ENCODE data around the gene STAG3.
"Not testable (repeated sequence)": the region's sequence is repeated elsewhere in the genome, so short reads cannot be mapped to it uniquely, and the experiment has no call there.

Gene STAG3

DNA sequence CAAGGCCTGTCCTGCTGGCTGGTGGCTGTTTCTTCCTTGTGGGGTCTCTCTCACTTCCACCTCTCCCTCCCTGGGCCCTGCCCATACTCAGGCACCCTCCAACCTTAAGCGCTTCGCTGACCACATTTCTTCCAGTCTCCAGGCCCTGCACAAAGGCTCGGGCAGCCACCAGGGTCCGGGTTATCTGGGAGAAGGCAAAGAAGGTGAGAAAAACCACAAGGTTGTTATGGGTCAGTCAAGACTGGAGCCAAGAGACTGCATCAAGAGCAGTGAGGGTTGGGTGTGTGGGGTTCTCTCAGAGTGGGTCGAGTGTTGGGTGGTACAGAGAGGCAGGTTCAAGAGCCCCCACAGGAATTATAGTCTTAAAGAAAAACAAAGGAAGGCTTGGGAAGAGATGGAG, 3.1 kb upstream of the STAG3 start:
- peaks cover 28% of the 10 kb centered on the region for H3K4me1 Mint-ChIP-seq (ENCODE audit: low read depth)
- no peak overlapping the region for H3K27ac Mint-ChIP-seq
- peaks cover 73% of the 10 kb centered on the region for H3K27me3 Mint-ChIP-seq
- H3K9me3 Mint-ChIP-seq: no peaks in the 10 kb centered on the region
- H3K4me3 Mint-ChIP-seq: no peak overlapping the region
- intact Hi-C loops (cut with micrococcal nuclease): no loop called here
- H3K36me3 Mint-ChIP-seq (ENCODE audit: low read depth): no peaks in the 10 kb centered on the region

DNA sequence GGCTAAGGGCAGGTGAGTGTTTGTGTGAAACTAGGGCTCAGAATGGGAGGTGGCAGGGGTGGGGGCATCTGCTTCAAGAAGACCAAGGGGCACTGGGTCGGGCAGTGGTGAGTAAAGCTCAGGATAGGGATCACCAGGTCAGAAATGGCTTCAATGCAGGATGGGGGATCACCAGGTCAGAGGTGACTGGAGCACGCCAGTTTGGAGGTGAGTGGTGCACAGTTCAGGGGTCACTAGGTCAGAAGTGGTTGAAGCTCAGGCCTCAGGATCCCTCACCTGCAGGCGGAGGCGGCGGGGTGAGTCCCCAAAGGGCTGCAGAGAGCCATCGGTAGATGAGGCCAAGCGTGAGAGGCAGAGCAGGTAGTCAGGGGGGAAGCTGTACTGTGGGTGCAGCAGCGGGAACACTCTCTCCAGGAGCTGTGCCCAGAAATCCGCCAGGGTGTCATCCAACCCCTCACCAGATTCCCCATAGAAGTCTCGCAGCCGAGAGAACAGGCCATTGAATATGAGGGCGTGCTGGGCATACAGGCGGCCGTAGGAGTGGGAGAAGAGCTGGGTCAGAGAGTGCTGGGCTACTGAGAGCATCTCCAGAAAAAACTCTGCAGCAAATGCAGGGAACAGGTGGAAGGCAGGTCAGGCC, 2.3 kb upstream of the STAG3 start:
- Mint-ChIP-seq H3K27me3 (peaks cover 72% of the 10 kb centered on the region), H3K4me3 (no peak overlapping the region)

DNA sequence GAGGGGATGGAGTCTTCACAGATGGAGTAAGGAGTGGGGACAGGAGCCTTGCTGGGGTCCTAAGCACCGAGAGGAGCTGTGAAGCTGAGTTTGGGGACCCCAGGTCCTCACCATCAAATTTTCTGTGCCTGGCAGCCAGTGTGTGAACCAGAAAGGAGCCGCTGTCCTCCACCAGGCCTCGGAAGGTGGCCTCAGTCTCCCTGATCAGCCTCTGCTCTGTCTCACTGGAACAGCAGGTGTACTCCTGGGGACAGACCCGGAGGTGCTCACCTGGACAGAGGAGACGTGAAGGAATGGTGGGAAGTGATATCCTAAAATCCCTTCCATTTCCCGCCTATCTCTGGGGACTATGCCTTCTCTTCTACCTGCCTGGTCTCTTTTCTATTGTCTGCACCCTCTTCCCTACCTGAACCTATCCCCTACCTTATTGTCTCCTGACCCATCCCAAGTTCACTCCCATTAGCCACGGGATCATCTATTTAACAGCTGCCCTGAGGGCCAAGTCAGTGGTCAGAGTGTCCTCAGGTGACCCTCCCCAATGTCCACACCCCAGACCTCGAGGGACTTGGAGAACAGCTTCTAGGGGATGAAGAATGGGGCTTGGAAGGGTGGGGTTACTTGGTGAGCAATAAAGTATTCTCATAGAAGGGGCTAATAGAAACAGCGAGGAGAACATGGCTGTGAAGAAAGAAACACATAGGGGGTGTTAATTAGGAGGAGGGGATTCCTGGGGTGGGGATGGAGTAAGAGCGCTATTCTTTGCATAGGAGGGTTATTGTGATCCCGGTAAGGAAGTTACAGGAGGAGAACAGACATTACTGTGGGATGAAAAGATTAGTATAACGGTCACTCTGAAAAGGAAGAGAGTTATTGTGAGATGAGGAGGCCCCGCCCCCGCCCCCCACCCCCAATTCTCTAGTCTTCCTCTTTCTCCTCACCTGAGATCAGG, 1.3 kb upstream of the STAG3 start:
- Mint-ChIP-seq H3K36me3 (ENCODE audit: low read depth) (no peaks in the 10 kb centered on the region), H3K27me3 (peaks cover 72% of the 10 kb centered on the region), H3K9me3 (no peaks in the 10 kb centered on the region), H3K4me3 (peak overlapping the region; percentile 68), H3K4me1 (ENCODE audit: low read depth) (peaks cover 31% of the 10 kb centered on the region), H3K27ac (no peak overlapping the region)
- intact Hi-C loops (cut with micrococcal nuclease): loop anchor here (1.0 kb wide), 1 partner anchor 28 kb away; the partner anchor contains the start of gene LAMTOR4

More for the DNA sequence above, 2.3 kb upstream of the STAG3 start:
- H3K27ac Mint-ChIP-seq: no peak overlapping the region
- no peaks in the 10 kb centered on the region for H3K9me3 Mint-ChIP-seq
- peaks cover 29% of the 10 kb centered on the region for H3K4me1 Mint-ChIP-seq (ENCODE audit: low read depth)
- intact Hi-C loops (cut with micrococcal nuclease): no loop called here
- no peaks in the 10 kb centered on the region for H3K36me3 Mint-ChIP-seq (ENCODE audit: low read depth)

DNA sequence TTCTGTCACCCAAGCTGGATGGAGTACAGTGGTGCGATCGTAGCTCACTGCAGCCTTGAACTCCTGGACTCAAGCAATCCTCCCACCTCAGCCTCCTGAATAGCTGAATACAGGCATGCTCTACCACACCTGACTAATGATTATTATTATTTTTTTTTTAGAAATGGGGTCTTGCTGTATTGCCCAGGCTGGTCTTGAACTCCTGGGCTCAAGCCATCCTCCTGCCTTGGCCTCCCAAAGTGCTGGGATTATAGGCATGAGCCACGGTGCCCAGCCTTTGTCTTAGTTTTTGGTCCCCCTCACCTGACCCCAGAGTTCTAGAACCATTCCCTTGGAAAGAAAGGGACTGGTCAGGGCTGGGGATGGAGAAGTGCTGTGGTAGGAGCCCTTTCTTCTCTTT, 2.4 kb downstream of the STAG3 start:
- H3K9me3 Mint-ChIP-seq; H3K4me3 Mint-ChIP-seq; intact Hi-C loops (cut with micrococcal nuclease); H3K36me3 Mint-ChIP-seq (ENCODE audit: low read depth); H3K27ac Mint-ChIP-seq: not testable (repeated sequence)
- H3K27me3 Mint-ChIP-seq: peaks cover 58% of the 10 kb centered on the region
- peaks cover 26% of the 10 kb centered on the region for H3K4me1 Mint-ChIP-seq (ENCODE audit: low read depth)

DNA sequence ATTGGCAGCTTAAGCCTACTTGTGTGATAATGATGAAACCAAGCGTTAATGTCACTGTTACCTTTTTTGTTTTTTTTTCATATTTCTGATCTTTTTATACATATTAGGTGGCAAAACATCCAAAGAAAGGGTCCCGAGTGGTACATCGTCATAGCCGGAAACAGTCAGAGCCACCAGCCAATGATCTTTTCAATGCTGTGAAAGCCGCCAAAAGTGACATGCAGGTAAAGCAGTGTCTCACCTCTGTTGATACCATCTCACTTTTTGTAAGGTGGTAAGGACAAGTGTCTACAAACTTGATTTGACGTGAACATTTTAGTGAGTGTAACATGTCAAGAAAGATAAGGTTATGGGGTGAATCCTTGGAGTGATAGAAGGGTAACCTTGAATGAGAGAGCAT, 4.9 kb downstream of the STAG3 start:
- H3K27ac Mint-ChIP-seq; intact Hi-C loops (cut with micrococcal nuclease); H3K9me3 Mint-ChIP-seq; H3K4me3 Mint-ChIP-seq; H3K36me3 Mint-ChIP-seq (ENCODE audit: low read depth): not testable (repeated sequence)
- H3K4me1 Mint-ChIP-seq (ENCODE audit: low read depth): peaks cover 11% of the 10 kb centered on the region
- peaks cover 39% of the 10 kb centered on the region for H3K27me3 Mint-ChIP-seq

DNA sequence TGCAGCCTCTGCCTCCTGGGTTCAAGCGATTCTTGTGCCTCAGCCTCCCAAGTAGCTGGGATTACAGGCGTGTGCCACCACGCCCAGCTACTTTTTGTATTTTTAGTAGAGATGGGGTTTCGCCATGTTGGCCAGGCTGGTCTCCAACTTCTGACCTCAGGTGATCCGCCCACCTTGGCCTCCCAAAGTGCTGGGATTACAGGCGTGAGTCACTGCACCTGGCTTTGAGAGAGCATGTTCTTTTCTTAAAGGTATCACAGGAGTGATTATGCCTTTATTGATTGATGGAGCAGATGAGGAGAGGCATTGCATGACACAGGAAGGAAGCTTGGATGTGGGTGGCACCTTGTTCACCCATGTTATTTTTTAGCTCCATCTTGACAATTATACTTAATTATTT, 5.4 kb downstream of the STAG3 start:
- intact Hi-C loops (cut with micrococcal nuclease); H3K36me3 Mint-ChIP-seq (ENCODE audit: low read depth): not testable (repeated sequence)

DNA sequence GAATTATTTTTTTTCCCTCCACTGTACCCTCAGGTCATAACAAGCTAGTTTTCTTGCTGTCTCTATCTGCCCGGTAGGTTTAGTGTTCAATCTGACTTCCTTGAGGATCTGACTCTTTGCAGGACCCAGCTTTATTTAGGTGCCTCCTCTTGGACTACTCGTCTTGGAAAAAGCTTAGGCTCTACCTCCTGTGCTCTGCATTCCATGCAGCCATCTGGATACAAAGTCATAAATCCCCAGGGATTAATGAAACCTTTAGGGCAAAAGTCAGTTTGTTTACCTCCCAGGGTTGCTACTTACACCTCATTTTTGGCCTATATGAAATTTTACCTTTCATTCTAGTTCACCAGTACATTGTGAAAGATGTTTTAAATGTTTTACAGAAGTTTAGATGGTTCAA, 8.0 kb downstream of the STAG3 start:
- H3K27ac Mint-ChIP-seq: no peak overlapping the region
- intact Hi-C loops (cut with micrococcal nuclease): no loop called here
- peaks cover 10% of the 10 kb centered on the region for H3K4me1 Mint-ChIP-seq (ENCODE audit: low read depth)
- peaks cover 19% of the 10 kb centered on the region for H3K27me3 Mint-ChIP-seq
- no peak overlapping the region for H3K4me3 Mint-ChIP-seq
- no peaks in the 10 kb centered on the region for H3K36me3 Mint-ChIP-seq (ENCODE audit: low read depth)
- no peaks in the 10 kb centered on the region for H3K9me3 Mint-ChIP-seq

More for the DNA sequence above, 5.4 kb downstream of the STAG3 start:
- H3K4me3 Mint-ChIP-seq; H3K4me1 Mint-ChIP-seq (ENCODE audit: low read depth); H3K27ac Mint-ChIP-seq; H3K9me3 Mint-ChIP-seq: not testable (repeated sequence)
- H3K27me3 Mint-ChIP-seq: peaks cover 36% of the 10 kb centered on the region

DNA sequence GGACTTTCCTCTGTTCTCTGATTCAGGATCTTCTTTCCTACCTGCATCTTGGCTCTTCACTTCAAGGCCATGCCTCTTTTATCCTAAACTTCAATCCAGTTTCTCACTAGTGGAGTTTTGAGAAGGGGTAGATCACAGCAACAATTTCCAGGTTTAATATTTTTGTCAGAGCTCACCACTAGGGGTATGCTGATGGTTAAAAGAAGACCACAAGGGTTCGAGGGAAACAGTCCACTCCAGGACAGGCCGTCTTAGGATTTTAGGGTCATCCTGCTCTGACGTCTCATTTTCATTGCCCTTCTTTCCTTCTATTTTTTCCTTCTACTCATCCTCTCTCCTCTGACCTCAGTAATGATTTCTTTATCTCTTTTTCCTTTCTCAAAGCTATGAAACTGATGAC, 11.3 kb downstream of the STAG3 start:
- H3K4me1 Mint-ChIP-seq (ENCODE audit: low read depth): peaks cover 23% of the 10 kb centered on the region
- intact Hi-C loops (cut with micrococcal nuclease): no loop called here
- H3K27ac Mint-ChIP-seq: peak overlapping the region; percentile 67
- no peaks in the 10 kb centered on the region for H3K36me3 Mint-ChIP-seq (ENCODE audit: low read depth)
- no peaks in the 10 kb centered on the region for H3K9me3 Mint-ChIP-seq
- peaks cover 3% of the 10 kb centered on the region for H3K27me3 Mint-ChIP-seq
- no peak overlapping the region for H3K4me3 Mint-ChIP-seq

DNA sequence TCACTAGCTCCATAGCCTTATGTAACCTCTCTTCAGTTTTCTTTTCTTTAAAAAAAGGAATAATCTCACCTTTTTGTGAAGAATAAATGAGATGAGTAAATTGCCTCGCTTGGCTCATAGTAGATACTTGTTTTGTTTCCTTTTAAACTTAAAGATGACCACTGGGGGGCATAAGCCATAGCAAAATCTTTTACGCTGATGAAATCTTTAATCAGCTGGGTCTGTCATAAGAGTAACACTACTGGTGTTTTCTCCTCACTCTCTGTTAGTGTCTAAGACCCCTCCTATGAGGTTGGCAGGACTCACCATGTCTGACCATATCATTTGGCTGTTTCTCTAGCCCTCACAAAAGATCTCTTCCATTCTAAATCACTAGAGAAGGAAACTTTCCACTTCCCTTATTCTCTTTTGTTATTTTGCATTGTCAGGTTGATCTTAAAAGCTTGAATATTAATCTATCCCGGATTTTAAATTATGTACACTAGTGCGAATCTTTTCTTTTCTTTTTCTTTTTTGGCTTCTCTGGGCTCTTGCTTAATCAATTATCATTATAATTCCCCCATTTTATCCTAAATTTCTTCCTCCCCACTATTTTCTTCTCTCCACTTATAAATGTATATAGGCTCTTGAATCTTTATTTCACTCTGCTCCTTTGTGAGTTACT, 12.5 kb downstream of the STAG3 start:
- Mint-ChIP-seq H3K4me1 (ENCODE audit: low read depth) (peaks cover 23% of the 10 kb centered on the region), H3K27me3 (peaks cover 3% of the 10 kb centered on the region), H3K36me3 (ENCODE audit: low read depth) (no peaks in the 10 kb centered on the region), H3K4me3 (no peak overlapping the region), H3K9me3 (no peaks in the 10 kb centered on the region), H3K27ac (peak overlapping the region; percentile 27)
- intact Hi-C loops (cut with micrococcal nuclease): loop anchor here (1.0 kb wide), 1 partner anchor 10 kb away; no protein-coding TSS in a partner anchor

DNA sequence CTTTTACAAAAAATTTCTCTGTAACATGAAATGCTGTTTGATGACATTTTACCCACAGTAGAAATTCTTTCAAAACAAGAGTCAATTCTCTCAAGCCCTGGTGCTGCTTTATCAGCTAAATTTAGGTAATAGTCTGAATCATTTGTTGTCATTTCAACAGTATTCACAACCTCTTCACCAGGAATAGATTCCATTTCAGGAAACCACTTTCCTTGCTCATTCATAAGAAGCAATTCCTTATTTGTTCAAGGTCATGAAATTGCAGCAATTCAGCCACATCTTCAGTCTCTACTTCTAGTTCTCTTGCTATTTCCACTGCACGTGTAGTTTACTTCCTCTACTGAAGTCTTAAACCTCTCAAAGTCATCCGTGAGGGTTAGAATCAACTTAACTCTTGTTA, 14.1 kb downstream of the STAG3 start:
- peaks cover 23% of the 10 kb centered on the region for H3K4me1 Mint-ChIP-seq (ENCODE audit: low read depth)
- H3K27me3 Mint-ChIP-seq: peaks cover 3% of the 10 kb centered on the region
- H3K4me3 Mint-ChIP-seq: no peak overlapping the region
- intact Hi-C loops (cut with micrococcal nuclease): no loop called here
- H3K9me3 Mint-ChIP-seq: no peaks in the 10 kb centered on the region
- no peaks in the 10 kb centered on the region for H3K36me3 Mint-ChIP-seq (ENCODE audit: low read depth)
- no peak overlapping the region for H3K27ac Mint-ChIP-seq

DNA sequence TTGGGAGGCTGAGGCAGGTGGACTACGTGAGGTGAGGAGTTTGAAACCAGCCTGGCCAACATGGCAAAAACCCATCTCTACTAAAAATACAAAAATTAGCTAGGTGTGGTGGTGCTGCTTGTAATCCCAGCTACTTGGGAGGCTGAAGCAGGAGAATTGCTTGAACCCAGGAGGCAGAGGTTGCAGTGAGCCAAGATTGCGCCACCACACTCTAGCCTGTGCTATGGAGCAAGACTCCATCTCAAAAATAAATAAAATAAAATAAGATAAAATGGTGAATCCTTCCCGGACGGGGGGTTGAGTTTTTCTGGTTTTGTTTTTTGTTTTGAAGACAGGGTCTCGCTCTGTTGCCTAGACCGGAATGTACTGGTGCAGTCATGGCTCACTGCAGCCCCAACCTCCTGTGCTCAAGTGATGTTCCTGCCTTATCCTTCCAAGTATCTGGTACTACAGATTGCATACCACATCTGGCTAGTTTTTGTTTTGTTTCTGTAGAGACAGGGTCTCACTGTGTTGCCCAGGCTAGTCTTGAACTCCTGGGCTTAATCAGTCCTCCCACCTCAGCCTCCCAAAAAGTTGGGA, 14.7 kb downstream of the STAG3 start:
- intact Hi-C loops (cut with micrococcal nuclease); H3K4me3 Mint-ChIP-seq; H3K36me3 Mint-ChIP-seq (ENCODE audit: low read depth); H3K9me3 Mint-ChIP-seq; H3K27me3 Mint-ChIP-seq; H3K27ac Mint-ChIP-seq: not testable (repeated sequence)
- peaks cover 25% of the 10 kb centered on the region for H3K4me1 Mint-ChIP-seq (ENCODE audit: low read depth)

DNA sequence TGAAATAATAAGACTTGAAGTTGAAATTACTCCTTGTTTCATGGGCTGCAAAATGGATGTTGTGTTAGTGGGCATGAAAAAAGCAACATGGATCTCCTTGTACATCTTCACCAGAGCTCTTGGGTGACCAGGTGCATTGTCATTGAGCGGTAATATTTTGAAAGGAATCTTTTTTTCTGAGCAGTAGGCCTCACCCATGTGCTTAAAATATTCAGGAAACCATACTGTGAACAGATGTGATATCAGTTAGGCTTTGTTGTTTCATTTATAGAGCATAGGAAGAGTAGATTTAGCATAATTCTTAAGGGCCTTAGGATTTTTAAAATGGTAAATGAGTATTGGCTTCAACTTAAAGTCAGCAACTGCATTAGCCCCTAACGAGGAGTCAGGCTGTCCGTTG, 15.3 kb downstream of the STAG3 start:
- peaks cover 28% of the 10 kb centered on the region for H3K4me1 Mint-ChIP-seq (ENCODE audit: low read depth)
- H3K27me3 Mint-ChIP-seq: peaks cover 8% of the 10 kb centered on the region
- H3K4me3 Mint-ChIP-seq: no peak overlapping the region
- H3K9me3 Mint-ChIP-seq: no peaks in the 10 kb centered on the region
- intact Hi-C loops (cut with micrococcal nuclease): no loop called here
- no peaks in the 10 kb centered on the region for H3K36me3 Mint-ChIP-seq (ENCODE audit: low read depth)
- H3K27ac Mint-ChIP-seq: no peak overlapping the region

DNA sequence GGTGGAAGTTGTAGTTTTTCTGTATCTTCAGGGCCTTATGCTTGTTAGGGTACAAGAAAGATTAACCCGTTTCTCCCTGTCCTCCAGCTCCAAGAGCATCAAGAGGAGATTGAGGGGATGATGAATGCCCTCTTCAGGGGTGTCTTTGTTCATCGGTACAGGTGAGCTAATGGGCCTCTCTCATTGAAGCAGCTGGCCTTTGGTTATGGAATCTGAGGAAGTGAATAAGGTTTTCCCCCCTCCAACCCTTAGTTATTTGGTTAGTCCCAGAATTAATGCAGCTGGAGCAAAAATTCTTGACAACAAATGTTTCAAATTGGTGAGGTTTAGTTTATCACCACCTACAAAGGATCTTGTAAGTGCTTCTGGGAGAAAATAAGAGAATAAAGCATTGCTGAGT, 17.5 kb downstream of the STAG3 start:
- Mint-ChIP-seq H3K4me1 (ENCODE audit: low read depth) (peaks cover 46% of the 10 kb centered on the region), H3K9me3 (no peaks in the 10 kb centered on the region), H3K27ac (no peak overlapping the region), H3K4me3 (no peak overlapping the region), H3K27me3 (peaks cover 15% of the 10 kb centered on the region), H3K36me3 (ENCODE audit: low read depth) (no peaks in the 10 kb centered on the region)
- intact Hi-C loops (cut with micrococcal nuclease): no loop called here

DNA sequence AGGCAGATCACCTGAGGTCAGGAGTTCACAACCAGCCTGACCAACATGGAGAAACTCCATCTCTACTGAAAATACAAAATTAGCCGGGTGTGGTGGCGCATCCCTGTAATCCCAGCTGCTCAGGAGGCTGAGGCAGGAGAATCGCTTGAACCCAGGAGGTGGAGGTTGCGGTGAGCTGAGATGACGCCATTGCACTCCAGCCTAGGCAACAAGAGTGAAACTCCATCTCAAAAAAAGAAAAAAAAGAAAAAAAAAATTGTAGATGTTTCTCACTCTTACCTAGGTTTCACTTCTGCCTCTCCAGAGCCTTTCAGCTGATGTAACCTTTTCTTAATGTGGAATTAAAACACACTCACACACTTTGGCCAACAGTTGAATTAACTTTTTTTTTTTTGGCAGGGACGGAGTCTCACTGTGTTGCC, 18.2 kb downstream of the STAG3 start:
- H3K4me3 Mint-ChIP-seq; H3K27ac Mint-ChIP-seq; intact Hi-C loops (cut with micrococcal nuclease); H3K9me3 Mint-ChIP-seq; H3K36me3 Mint-ChIP-seq (ENCODE audit: low read depth): not testable (repeated sequence)
- Mint-ChIP-seq H3K27me3 (peaks cover 15% of the 10 kb centered on the region), H3K4me1 (ENCODE audit: low read depth) (peaks cover 46% of the 10 kb centered on the region)
